Dendritic cell treated with granulocyte-macrophage colony-stimulating factor and Interleukin-4, amounts not matched to agents 40 ng/mL and 50 ng/mL, for 4 days (primary cell): ENCODE results near the gene FARS2.
"Not testable (repeated sequence)": the region's sequence is repeated elsewhere in the genome, so short reads cannot be mapped to it uniquely, and the experiment has no call there.

Experiments
- H3K27ac Mint-ChIP-seq: one replicate; pipeline ENCODE4 v1.8.0; 2022; ENCODE audit warnings: mild to moderate bottlenecking, mixed read lengths
- H3K27me3 Mint-ChIP-seq: one replicate; pipeline ENCODE4 v1.8.0; 2022; ENCODE audit warnings: mild to moderate bottlenecking, mixed read lengths
- H3K36me3 Mint-ChIP-seq: one replicate; pipeline ENCODE4 v1.8.0; 2022; ENCODE audit warnings: low read depth, mixed read lengths
- H3K4me1 Mint-ChIP-seq: one replicate; pipeline ENCODE4 v1.8.0; 2022; ENCODE audit warnings: low read depth, mixed read lengths
- H3K4me3 Mint-ChIP-seq: one replicate; pipeline ENCODE4 v1.8.0; 2022; ENCODE audit warnings: mild to moderate bottlenecking, moderate library complexity, mixed read lengths
- H3K9me3 Mint-ChIP-seq: one replicate; pipeline ENCODE4 v1.8.0; 2022; ENCODE audit warnings: mixed read lengths
- intact Hi-C: fragments of 100-400 bp; cut with micrococcal nuclease; formaldehyde crosslinking; loops from one replicate; pipeline ENCODE4 v1.15.0; 2022

FARS2 gene

DNA sequence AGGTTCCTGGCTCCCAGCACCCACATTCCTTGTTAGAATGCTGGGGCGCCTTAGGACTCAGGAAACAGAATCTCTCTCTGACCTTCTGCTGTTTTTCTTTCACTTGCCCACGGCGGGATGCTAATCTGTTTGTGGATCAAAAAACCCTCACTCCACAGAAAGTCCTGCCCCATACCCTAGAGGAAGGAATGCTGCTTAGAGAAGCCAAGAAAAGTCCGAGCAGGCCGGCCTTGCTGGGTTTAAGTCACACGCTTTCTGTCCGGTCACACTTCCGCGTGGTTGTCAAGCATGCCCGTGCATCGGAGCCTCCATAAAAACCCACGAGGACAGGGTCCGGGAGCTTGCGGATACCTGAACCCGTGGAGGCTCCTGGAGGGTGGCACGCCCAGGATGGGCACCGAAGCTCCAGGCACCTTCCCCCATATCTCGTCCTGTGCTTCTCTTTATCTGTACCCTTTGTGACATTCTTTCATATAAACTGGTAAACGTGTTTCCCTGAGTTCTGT, 522.3 kb downstream of the FARS2 start:
- H3K27ac Mint-ChIP-seq: no peak overlapping the region
- no peaks in the 10 kb centered on the region for H3K36me3 Mint-ChIP-seq
- no peaks in the 10 kb centered on the region for H3K9me3 Mint-ChIP-seq
- H3K27me3 Mint-ChIP-seq: peaks cover 6% of the 10 kb centered on the region
- peaks cover 10% of the 10 kb centered on the region for H3K4me1 Mint-ChIP-seq
- intact Hi-C loops: no loop called here
- no peak overlapping the region for H3K4me3 Mint-ChIP-seq

DNA sequence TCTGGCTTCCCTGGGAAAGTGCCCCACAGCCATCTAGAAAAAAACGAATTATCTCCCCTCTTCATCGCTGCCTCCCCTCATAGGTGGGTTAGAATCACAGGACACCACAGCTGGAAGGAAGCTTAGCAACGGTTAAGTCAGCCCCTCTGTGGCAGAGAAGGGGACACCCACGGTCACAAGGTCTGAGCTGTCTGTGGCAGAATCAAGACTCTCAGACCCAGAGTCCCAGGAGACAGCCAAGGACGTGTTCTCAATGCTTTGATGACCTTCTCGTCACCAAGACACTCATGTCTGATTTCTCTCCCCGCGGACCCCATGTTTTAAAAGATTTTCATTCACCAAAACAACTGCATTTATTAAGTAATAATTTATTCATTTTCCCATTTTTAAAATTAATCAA, 523.9 kb downstream of the FARS2 start:
- Mint-ChIP-seq H3K4me1 (peaks cover 10% of the 10 kb centered on the region), H3K4me3 (no peak overlapping the region), H3K36me3 (no peaks in the 10 kb centered on the region), H3K9me3 (no peaks in the 10 kb centered on the region), H3K27me3 (peaks cover 6% of the 10 kb centered on the region), H3K27ac (no peak overlapping the region)
- intact Hi-C loops: no loop called here

DNA sequence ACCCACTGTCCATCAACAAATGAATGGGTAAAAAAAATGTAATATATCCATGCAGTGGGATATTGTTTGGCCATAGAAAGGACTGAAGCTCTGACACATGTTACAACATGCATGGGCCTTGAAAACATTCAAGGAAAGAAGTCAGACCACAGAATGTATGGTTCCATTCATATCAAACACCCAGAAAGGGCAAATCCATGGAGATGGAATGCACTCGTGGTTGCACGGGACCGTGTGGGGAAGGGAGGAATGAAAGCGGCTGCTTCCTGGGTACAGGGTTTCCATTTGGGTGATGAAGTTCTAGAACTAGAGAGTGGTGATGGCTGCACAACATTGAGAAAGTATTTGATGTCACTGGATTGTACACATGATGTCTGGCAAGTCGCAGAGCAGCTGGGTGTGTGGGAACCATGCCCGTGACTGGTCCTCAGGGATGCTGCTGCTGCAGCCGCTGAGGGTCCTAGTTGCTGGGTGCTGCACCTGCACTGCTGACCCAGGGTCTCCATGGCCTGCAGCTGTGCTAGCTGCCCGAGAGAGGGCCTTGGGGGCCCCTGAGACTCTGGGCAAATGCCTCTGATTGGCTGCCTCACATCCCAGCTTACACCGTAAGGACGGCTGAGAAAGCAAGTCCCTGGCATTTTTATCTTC, 525.1 kb downstream of the FARS2 start:
- Mint-ChIP-seq H3K27ac (no peak overlapping the region), H3K27me3 (peaks cover 6% of the 10 kb centered on the region), H3K4me3 (no peak overlapping the region), H3K4me1 (peaks cover 10% of the 10 kb centered on the region), H3K9me3 (no peaks in the 10 kb centered on the region), H3K36me3 (no peaks in the 10 kb centered on the region)
- intact Hi-C loops: no loop called here

GRCh38 chr6:5786969-5787720, 525.8 kb downstream of the FARS2 start:
- Mint-ChIP-seq H3K9me3 (no peaks in the 10 kb centered on the region), H3K36me3 (no peaks in the 10 kb centered on the region), H3K4me1 (peaks cover 6% of the 10 kb centered on the region), H3K27ac (no peak overlapping the region), H3K27me3 (peaks cover 6% of the 10 kb centered on the region), H3K4me3 (no peak overlapping the region)
- intact Hi-C loops: no loop called here

DNA sequence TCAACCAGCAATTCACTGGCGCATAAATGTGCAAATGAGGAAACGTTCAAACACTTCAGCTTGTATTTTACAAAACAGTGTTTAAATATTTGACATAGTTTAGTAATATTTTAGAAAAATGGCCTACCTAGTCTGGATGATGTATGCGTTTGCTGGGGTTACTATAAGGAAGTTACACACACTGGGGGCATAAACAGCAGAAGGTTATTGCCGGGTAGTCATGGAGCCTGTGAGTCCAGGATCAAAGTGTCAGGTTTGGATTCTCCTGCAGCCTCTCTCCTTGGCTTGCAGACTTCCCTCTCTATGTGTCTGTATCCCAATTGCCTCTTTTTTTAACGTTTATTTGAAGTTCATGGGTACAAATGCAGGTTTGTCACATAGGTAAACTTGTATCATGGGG, 528.1 kb downstream of the FARS2 start:
- intact Hi-C loops, H3K4me3 Mint-ChIP-seq, H3K36me3 Mint-ChIP-seq, H3K27ac Mint-ChIP-seq, H3K9me3 Mint-ChIP-seq, H3K4me1 Mint-ChIP-seq: not testable (repeated sequence)
- H3K27me3 Mint-ChIP-seq: peaks cover 10% of the 10 kb centered on the region

DNA sequence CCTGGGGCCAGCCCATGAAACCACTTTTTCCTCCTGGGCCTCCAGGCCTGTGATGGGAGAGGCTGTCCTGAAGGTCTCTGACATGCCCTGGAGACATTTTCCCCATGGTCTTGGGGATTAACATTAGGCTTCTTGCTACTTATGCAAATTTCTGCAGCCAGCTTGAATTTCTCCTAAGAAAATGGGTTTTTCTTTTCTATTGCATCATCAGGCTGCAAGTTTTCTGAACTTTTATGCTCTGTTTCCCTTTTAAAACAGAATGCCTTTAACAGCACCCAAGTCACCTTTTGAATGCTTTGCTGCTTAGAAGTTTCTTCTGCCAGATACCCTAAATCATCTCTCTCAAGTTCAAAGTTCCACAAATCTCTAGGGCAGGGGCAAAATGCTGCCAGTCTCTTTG, 535.2 kb downstream of the FARS2 start:
- H3K36me3 Mint-ChIP-seq: peaks cover 15% of the 10 kb centered on the region
- H3K27me3 Mint-ChIP-seq, H3K27ac Mint-ChIP-seq, H3K4me1 Mint-ChIP-seq, H3K4me3 Mint-ChIP-seq, intact Hi-C loops: not testable (repeated sequence)
- peaks cover 39% of the 10 kb centered on the region for H3K9me3 Mint-ChIP-seq

- H3K27me3 Mint-ChIP-seq, H3K4me1 Mint-ChIP-seq, H3K4me3 Mint-ChIP-seq, H3K27ac Mint-ChIP-seq, intact Hi-C loops, H3K36me3 Mint-ChIP-seq: not testable (repeated sequence)
- peaks cover 35% of the 10 kb centered on the region for H3K9me3 Mint-ChIP-seq
Observed at GRCh38 chr6:5806406-5806805, 545.1 kb downstream of the FARS2 start.

- Mint-ChIP-seq H3K36me3 (peaks cover 7% of the 10 kb centered on the region), H3K27me3 (peaks cover 2% of the 10 kb centered on the region), H3K9me3 (peaks cover 25% of the 10 kb centered on the region), H3K27ac (no peak overlapping the region), H3K4me1 (no peaks in the 10 kb centered on the region), H3K4me3 (no peak overlapping the region)
- intact Hi-C loops: no loop called here
Observed at GRCh38 chr6:5809450-5809849, 548.1 kb downstream of the FARS2 start.

DNA sequence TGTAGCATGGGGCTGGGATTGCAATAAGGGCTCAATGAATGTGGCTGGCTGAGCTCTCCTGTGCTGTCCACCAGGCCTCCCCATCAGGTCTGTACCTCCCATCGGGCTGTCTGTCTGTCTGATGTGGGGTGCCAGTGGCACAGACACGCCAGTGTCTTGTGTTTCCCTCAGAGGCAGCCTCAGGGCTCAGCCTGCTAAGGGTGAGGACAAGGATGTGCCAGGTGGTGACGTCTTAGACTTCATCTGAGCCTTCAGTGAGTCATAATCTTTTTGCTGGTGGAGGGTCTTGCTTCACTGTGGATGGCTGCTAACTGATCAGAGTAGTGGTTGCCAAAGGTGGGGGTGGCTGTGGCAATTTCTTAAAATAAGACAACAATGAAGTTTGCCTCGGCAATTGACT, 550.7 kb downstream of the FARS2 start:
- intact Hi-C loops: no loop called here
- Mint-ChIP-seq H3K27me3 (peaks cover 9% of the 10 kb centered on the region), H3K4me1 (no peaks in the 10 kb centered on the region), H3K36me3 (no peaks in the 10 kb centered on the region), H3K4me3 (no peak overlapping the region), H3K9me3 (no peaks in the 10 kb centered on the region), H3K27ac (no peak overlapping the region)

DNA sequence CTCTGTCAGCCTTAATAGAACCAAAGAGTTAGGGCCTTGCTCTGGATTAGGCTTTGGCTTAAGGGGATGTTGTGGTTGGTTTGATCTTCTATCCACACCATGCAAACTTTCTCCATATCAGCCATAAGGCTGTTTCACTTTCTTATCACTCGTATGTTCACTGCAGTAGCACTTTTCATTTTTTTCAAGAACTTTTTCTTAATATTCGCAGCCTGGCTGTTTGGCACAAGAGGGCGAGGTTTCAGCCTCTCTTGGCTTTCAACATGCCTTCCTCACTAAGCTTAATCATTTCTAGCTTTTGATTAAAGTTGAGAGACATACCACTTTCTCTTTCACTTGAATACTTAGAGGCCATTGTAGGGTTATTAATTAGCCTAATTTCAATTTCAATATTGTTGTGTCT, 552.3 kb downstream of the FARS2 start:
- Mint-ChIP-seq H3K9me3 (no peaks in the 10 kb centered on the region), H3K4me1 (no peaks in the 10 kb centered on the region), H3K4me3 (no peak overlapping the region), H3K27ac (no peak overlapping the region), H3K27me3 (peaks cover 12% of the 10 kb centered on the region), H3K36me3 (no peaks in the 10 kb centered on the region)
- intact Hi-C loops: no loop called here

DNA sequence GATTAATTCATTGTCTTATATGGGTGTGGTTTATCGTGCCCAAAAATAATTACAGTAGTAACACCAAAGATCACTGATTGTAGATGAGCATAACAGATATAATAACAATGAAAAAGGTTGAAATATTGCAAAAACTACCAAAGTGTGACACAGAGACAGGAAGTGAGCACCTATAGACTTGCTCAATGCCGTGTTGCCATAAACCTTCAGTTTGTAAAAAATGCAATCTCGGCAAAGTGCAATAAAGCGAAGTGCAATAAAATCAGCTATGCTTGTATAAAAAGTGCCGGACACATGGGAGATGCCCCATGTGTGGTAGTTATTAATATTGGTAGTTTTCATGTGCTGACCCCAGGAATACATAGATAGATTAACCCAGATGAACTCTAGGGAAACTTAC, 552.8 kb downstream of the FARS2 start:
- peaks cover 12% of the 10 kb centered on the region for H3K27me3 Mint-ChIP-seq
- intact Hi-C loops: no loop called here
- no peaks in the 10 kb centered on the region for H3K9me3 Mint-ChIP-seq
- no peaks in the 10 kb centered on the region for H3K4me1 Mint-ChIP-seq
- H3K27ac Mint-ChIP-seq: no peak overlapping the region
- no peak overlapping the region for H3K4me3 Mint-ChIP-seq
- no peaks in the 10 kb centered on the region for H3K36me3 Mint-ChIP-seq

DNA sequence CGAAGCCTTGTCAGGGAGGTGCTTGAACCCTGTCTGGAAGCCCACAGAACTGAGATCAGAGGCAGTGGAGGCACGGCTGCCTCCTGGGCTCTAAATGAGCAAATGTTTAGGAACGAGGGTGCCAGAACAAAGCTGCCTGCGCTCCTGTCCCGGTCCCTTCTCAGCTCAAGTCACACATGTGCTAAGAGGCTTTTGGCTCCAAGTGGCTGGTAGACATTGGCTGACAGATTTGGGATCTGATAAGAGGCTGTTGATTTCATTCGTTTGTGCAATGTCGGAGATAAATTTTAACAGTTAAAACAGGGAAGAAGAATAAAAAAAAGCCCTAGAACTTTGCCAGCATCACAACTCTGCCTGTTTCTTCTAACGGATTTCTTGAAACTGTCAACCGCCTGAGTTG, 553.6 kb downstream of the FARS2 start:
- Mint-ChIP-seq H3K27ac (no peak overlapping the region), H3K4me3 (no peak overlapping the region), H3K9me3 (no peaks in the 10 kb centered on the region), H3K27me3 (peaks cover 12% of the 10 kb centered on the region), H3K36me3 (no peaks in the 10 kb centered on the region), H3K4me1 (no peaks in the 10 kb centered on the region)
- intact Hi-C loops: no loop called here

GRCh38 chr6:5817869-5818268, 556.6 kb downstream of the FARS2 start:
- intact Hi-C loops: no loop called here
- no peak overlapping the region for H3K4me3 Mint-ChIP-seq
- H3K36me3 Mint-ChIP-seq: no peaks in the 10 kb centered on the region
- H3K9me3 Mint-ChIP-seq: peaks cover 10% of the 10 kb centered on the region
- no peaks in the 10 kb centered on the region for H3K4me1 Mint-ChIP-seq
- no peak overlapping the region for H3K27ac Mint-ChIP-seq
- H3K27me3 Mint-ChIP-seq: peaks cover 10% of the 10 kb centered on the region

DNA sequence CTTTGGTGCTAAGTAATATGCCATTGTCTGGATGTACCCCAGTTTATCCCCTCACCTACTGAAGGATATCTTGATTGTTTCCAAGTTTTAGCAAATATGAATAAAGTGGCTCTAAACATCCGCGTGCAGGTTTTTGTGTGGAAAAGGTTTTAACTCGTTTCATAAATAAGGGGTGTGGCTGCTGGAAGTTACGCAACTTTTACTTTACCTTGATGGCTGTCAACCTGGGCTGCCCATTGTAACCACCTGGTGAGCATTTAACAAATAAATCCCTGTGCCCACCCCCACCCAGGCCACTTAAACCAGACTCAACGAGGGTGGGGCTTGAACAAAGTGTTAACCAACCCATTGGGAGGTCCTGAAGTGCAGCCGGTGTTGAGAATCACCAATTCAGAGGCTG, 557.6 kb downstream of the FARS2 start:
- Mint-ChIP-seq H3K4me1 (peaks cover 2% of the 10 kb centered on the region), H3K9me3 (peaks cover 10% of the 10 kb centered on the region), H3K36me3 (no peaks in the 10 kb centered on the region), H3K27me3 (peaks cover 12% of the 10 kb centered on the region), H3K27ac (no peak overlapping the region), H3K4me3 (no peak overlapping the region)
- intact Hi-C loops: no loop called here
